SU-DHL-6 (cell line): ENCODE results near the gene TRNAU1AP.
A peak's percentile ranks its signal among the peaks of the same experiment; 100 is the strongest.

Experiments
- H2AFZ ChIP-seq: fragments of 200-600 bp; sonication (generic); 2 replicates; pipeline ENCODE4 v1.6.1; 2014; ENCODE audit warnings: low read depth, mild to moderate bottlenecking, moderate library complexity, mixed read lengths, antibody characterized with exemption, low read length; ENCODE audit not compliant: severe bottlenecking
- H3F3A ChIP-seq: fragments of 200-600 bp; shearing (Covaris generic); 2 replicates; pipeline ENCODE4 v1.6.0; 2016; ENCODE audit warnings: antibody characterized with exemption, mild to moderate bottlenecking; ENCODE audit not compliant: insufficient read depth
- H3K27ac ChIP-seq: fragments of 200-600 bp; sonication (generic); 2 replicates; pipeline ENCODE4 v1.5.1; 2016; ENCODE audit warnings: low read depth, mild to moderate bottlenecking, low read length, moderate library complexity, mixed read lengths
- H3K27me3 ChIP-seq: fragments of 200-600 bp; sonication (generic), shearing (Covaris generic); 2 replicates; pipeline ENCODE4 v1.6.0; 2014; ENCODE audit warnings: mild to moderate bottlenecking, low read length
- H3K36me3 ChIP-seq: fragments of 200-600 bp; sonication (generic); 2 replicates; pipeline ENCODE4 v1.6.1; 2014; ENCODE audit warnings: mild to moderate bottlenecking, low read length, mixed read lengths
- H3K4me2 ChIP-seq: fragments of 300-600, 200-600 bp; shearing (Covaris generic), sonication (generic); 2 replicates; pipeline ENCODE4 v1.6.0; 2014; ENCODE audit warnings: low read length, low read depth, mild to moderate bottlenecking; ENCODE audit not compliant: poor library complexity, severe bottlenecking
- H3K4me3 ChIP-seq: fragments of 200-600 bp; sonication (generic); 2 replicates; pipeline ENCODE4 v1.5.1; 2014; ENCODE audit warnings: antibody characterized with exemption, low read length, mild to moderate bottlenecking, mixed read lengths; ENCODE audit not compliant: insufficient read depth, poor library complexity, severe bottlenecking
- H3K79me2 ChIP-seq: fragments of 200-600 bp; sonication (generic); 2 replicates; pipeline ENCODE4 v1.6.1; 2014; ENCODE audit warnings: mild to moderate bottlenecking, low read length, moderate library complexity; ENCODE audit not compliant: insufficient read depth
- H3K9ac ChIP-seq: fragments of 200-600 bp; sonication (generic); 2 replicates; pipeline ENCODE4 v1.7.0; 2014; ENCODE audit warnings: mild to moderate bottlenecking, low read length
- H3K9me2 ChIP-seq: fragments of 200-600 bp; sonication (generic); replicated peaks from 2 replicates; pipeline ENCODE4 v1.6.1; 2014; ENCODE audit warnings: low read length; ENCODE audit not compliant: insufficient read depth
- H3K9me3 ChIP-seq: fragments of 200-600 bp; sonication (generic); 2 replicates; pipeline ENCODE4 v1.6.1; 2014; ENCODE audit warnings: low read length, mixed read lengths; ENCODE audit not compliant: insufficient read depth
- H4K20me1 ChIP-seq: fragments of 200-600 bp; sonication (generic); 2 replicates; pipeline ENCODE4 v1.6.1; 2014; ENCODE audit warnings: low read depth, mild to moderate bottlenecking, antibody characterized with exemption, low read length, moderate library complexity, mixed read lengths
- EZH2phosphoT487 ChIP-seq: fragments of 200-600 bp; sonication (generic), shearing (Covaris generic); conservative IDR thresholded peaks from 2 replicates; pipeline ENCODE4 v1.6.1; 2018; ENCODE audit warnings: mild to moderate bottlenecking, antibody characterized with exemption, low read length, moderate library complexity, mixed read lengths
- TF ChIP-seq, protein P1 (sequence below): fragments of 200-600 bp; sonication (generic); IDR thresholded peaks from one replicate; pipeline ENCODE4 v1.5.1; 2017; ENCODE audit warnings: antibody characterized with exemption, mild to moderate bottlenecking, low read length, moderate library complexity; ENCODE audit not compliant: insufficient read depth, poor library complexity, severe bottlenecking

The TRNAU1AP gene

DNA sequence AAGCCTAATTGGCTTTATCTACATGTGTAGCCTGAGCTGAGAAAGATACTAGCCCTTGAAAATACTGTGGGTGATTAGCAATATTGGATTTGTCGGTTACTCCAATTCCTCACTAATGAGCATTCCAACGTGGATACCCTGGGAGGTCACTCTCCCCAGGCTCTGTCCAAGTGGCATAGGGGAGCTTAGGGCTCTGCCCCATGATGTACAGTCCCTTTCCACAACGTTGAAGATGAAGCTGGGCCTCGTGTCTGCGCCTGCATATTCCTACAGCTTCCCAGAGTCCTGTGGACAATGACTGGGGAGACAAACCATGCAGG, 44.5 kb upstream of the TRNAU1AP start:
- peak overlapping the region; percentile 79 for H3K4me3 ChIP-seq
- TF ChIP-seq EZH2phosphoT487: no peak
- TF ChIP-seq, protein P1, sequence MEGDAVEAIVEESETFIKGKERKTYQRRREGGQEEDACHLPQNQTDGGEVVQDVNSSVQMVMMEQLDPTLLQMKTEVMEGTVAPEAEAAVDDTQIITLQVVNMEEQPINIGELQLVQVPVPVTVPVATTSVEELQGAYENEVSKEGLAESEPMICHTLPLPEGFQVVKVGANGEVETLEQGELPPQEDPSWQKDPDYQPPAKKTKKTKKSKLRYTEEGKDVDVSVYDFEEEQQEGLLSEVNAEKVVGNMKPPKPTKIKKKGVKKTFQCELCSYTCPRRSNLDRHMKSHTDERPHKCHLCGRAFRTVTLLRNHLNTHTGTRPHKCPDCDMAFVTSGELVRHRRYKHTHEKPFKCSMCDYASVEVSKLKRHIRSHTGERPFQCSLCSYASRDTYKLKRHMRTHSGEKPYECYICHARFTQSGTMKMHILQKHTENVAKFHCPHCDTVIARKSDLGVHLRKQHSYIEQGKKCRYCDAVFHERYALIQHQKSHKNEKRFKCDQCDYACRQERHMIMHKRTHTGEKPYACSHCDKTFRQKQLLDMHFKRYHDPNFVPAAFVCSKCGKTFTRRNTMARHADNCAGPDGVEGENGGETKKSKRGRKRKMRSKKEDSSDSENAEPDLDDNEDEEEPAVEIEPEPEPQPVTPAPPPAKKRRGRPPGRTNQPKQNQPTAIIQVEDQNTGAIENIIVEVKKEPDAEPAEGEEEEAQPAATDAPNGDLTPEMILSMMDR: no peak
- H3K9me2 ChIP-seq: no peaks in the 10 kb centered on the region
- peak overlapping the region; percentile 89 for H3K9ac ChIP-seq
- H3K36me3 ChIP-seq: peaks cover 46% of the 10 kb centered on the region
- no peaks in the 10 kb centered on the region for H3K9me3 ChIP-seq
- peak overlapping the region; percentile 96 for H3K27ac ChIP-seq
- no peaks in the 10 kb centered on the region for H4K20me1 ChIP-seq
- no peaks in the 10 kb centered on the region for H3K27me3 ChIP-seq
- H3K4me2 ChIP-seq: peak overlapping the region; percentile 84
- H3F3A ChIP-seq: peaks cover 91% of the 10 kb centered on the region
- no peak overlapping the region for H2AFZ ChIP-seq
- peaks cover 31% of the 10 kb centered on the region for H3K79me2 ChIP-seq

DNA sequence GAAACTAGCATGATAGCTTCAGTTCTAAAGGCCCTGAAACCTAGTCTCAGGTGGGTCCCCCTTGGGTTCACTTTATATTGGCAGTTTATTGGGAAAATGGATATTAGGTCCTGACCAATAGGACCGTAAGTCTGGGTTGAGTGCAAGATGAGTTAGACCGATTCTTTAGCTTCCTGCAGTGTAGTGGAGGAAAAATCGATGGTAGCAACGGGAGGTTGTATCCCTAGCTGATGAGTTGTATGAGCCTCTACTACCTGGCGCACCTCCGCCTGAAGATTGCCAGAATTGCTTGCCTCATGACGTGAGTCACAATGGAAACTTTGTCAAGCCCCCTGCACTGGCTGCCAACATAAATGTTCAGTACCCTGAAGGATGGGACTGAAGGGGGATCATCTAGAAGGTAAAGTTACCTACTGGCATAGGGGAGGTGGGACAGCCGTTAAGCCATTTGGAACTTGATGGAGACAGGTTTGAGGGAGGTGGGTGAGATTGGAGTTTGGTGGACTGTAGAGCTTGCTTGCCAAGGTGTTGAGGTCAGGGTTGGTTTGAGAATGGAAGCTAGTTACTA, 43.1 kb upstream of the TRNAU1AP start:
- Histone ChIP-seq H3K27ac (peak overlapping the region; percentile 96), H3K9me3 (no peaks in the 10 kb centered on the region), H3K4me2 (peak overlapping the region; percentile 84), H3K9ac (peak overlapping the region; percentile 89), H3K4me3 (no peak overlapping the region), H3K36me3 (peaks cover 48% of the 10 kb centered on the region), H4K20me1 (no peaks in the 10 kb centered on the region), H3K79me2 (peaks cover 31% of the 10 kb centered on the region), H3K27me3 (no peaks in the 10 kb centered on the region), H3K9me2 (no peaks in the 10 kb centered on the region), H3F3A (peaks cover 95% of the 10 kb centered on the region), H2AFZ (no peak overlapping the region)
- TF ChIP-seq EZH2phosphoT487: no peak
- TF ChIP-seq, protein P1: no peak

DNA sequence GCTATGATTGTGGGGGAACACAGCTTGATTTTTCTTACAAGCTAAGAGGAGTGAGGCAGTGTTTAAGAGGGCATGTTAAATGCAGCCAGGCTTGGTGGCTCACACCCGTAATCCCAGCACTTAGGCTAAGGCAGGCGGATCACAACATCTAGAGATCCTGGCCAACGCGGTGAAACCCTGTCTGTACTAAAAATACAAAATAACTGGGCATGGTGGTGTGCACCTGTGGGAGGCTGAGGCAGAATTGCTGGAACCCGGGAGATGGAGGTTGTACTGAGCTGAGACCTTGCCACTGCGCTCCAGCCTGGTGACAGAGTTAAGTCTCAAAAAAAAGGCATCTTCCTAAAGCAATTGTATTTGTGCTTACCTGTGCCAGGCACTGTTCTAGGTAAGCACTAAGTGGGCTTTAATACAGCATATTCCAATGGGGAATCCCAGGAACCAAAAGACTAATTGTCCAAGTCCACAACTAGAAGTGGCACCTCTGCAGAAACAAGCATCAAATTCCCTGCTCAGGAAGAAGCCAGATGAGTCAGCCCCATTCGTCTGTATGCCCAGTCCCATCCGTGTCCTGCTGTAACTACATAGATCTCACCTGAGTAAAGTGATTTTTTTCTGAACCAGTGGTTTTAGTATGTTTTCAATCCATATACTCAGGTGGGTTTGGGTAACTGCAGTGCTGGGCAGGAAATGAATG, 42.5 kb upstream of the TRNAU1AP start:
- peaks cover 27% of the 10 kb centered on the region for H3K79me2 ChIP-seq
- H3K4me2 ChIP-seq: peak overlapping the region; percentile 84
- H3K9ac ChIP-seq: peak overlapping the region; percentile 89
- TF ChIP-seq EZH2phosphoT487: no peak
- TF ChIP-seq, protein P1: no peak
- no peaks in the 10 kb centered on the region for H3K9me2 ChIP-seq
- no peaks in the 10 kb centered on the region for H4K20me1 ChIP-seq
- H3K27me3 ChIP-seq: no peaks in the 10 kb centered on the region
- H3F3A ChIP-seq: peaks cover 95% of the 10 kb centered on the region
- no peak overlapping the region for H2AFZ ChIP-seq
- H3K36me3 ChIP-seq: peaks cover 48% of the 10 kb centered on the region
- H3K9me3 ChIP-seq: no peaks in the 10 kb centered on the region
- H3K4me3 ChIP-seq: no peak overlapping the region
- peak overlapping the region; percentile 96 for H3K27ac ChIP-seq
